Coronary artery (tissue), 2 donors: ENCODE data around the gene NUP188.

Experiments used
- DNase-seq: peaks from one replicate; pipeline ENCODE4 v3.0.0-alpha.2; 2017; ENCODE audit warnings: low spot score
- H3K27ac ChIP-seq, 2 donors: fragments of 200-600 bp; sonication (generic); one replicate each; pipeline ENCODE4 v1.5.1; 2016 to 2019
- H3K4me3 ChIP-seq: fragments of 200-600 bp; sonication (generic); 2 replicates; pipeline ENCODE4 v1.5.1; 2016; ENCODE audit warnings: mild to moderate bottlenecking, moderate library complexity
- CTCF ChIP-seq: fragments of 200-600 bp; sonication (generic); IDR thresholded peaks from one replicate; pipeline ENCODE4 v1.5.1; 2019; ENCODE audit warnings: antibody characterized with exemption

The NUP188 gene, protein sequence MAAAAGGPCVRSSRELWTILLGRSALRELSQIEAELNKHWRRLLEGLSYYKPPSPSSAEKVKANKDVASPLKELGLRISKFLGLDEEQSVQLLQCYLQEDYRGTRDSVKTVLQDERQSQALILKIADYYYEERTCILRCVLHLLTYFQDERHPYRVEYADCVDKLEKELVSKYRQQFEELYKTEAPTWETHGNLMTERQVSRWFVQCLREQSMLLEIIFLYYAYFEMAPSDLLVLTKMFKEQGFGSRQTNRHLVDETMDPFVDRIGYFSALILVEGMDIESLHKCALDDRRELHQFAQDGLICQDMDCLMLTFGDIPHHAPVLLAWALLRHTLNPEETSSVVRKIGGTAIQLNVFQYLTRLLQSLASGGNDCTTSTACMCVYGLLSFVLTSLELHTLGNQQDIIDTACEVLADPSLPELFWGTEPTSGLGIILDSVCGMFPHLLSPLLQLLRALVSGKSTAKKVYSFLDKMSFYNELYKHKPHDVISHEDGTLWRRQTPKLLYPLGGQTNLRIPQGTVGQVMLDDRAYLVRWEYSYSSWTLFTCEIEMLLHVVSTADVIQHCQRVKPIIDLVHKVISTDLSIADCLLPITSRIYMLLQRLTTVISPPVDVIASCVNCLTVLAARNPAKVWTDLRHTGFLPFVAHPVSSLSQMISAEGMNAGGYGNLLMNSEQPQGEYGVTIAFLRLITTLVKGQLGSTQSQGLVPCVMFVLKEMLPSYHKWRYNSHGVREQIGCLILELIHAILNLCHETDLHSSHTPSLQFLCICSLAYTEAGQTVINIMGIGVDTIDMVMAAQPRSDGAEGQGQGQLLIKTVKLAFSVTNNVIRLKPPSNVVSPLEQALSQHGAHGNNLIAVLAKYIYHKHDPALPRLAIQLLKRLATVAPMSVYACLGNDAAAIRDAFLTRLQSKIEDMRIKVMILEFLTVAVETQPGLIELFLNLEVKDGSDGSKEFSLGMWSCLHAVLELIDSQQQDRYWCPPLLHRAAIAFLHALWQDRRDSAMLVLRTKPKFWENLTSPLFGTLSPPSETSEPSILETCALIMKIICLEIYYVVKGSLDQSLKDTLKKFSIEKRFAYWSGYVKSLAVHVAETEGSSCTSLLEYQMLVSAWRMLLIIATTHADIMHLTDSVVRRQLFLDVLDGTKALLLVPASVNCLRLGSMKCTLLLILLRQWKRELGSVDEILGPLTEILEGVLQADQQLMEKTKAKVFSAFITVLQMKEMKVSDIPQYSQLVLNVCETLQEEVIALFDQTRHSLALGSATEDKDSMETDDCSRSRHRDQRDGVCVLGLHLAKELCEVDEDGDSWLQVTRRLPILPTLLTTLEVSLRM (N-terminal part only)

GRCh38 chr9:128947527-128948301 is at the start of gene NUP188, which contains the start of gene DOLK:
Gene NUP188, plus strand, starts transcription at chr9:128947699. Its CDS starts 21 bp downstream, at chr9:128947720.
Gene DOLK, minus strand, starts transcription at chr9:128947603. Its CDS starts 300 bp downstream, at chr9:128947303.
- Histone ChIP-seq H3K4me3 (peak within 1 kb of the TSS; percentile 94), H3K27ac (peak within 1 kb of the TSS; percentile 92 to 98)
- peak; percentile 96 for DNase-seq
- TF ChIP-seq CTCF = no peak

DNA sequence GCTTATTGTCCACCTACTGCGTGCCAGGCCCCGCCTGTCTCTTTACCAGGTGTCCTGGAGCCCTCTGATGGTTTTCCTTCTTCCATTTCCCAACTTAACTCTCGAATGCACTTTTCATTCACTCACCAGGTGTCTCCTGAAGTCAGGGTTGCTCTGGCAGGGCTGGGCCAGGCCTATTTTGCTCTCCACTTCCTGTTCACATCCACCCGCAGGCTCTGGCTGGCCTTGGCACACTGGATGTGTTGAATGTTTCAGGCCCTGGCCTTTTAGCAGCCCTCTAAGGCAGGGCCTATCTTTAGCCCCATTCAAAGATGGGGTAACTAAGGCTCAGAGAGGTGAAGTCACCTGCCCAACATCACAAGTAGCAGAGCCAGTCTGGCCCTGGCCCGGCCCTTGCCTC is 49.1 kb upstream of the NUP188 start:
- no peak for TF ChIP-seq CTCF
- no peak overlapping the region for H3K27ac ChIP-seq
- H3K4me3 ChIP-seq = no peak overlapping the region
- DNase-seq = no peak

- TF ChIP-seq CTCF = no peak
- no peak for DNase-seq
- Histone ChIP-seq H3K4me3 (no peak overlapping the region), H3K27ac (no peak overlapping the region)
These were observed 48.5 kb upstream of the NUP188 start for GRCh38 chr9:128898845-128899565.

- Histone ChIP-seq H3K27ac (peak overlapping the region in 1 of 2 donors; percentile 25), H3K4me3 (no peak overlapping the region)
- DNase-seq = no peak
- no peak for TF ChIP-seq CTCF
These were observed 47.8 kb upstream of the NUP188 start for GRCh38 chr9:128899566-128900322.

DNA sequence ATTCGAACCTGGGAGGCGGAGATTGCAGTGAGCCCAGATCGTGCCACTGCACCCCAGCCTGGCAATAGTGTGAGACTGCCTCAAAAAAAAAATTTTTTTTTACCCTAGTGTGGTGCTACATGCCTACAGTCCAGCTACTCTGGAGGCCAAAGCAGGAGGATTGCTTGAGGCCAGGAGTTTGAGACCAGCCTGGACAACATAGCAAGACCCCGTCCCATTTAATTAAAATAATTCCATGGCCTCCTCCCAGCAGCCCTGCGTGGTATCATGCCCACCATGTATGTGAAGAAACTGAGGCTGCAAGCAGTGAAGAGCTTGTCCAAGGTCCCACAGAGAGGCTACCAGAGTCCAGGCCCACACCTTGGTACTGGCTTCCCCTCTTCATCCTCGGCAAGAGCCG is 46.1 kb upstream of the NUP188 start:
- DNase-seq = no peak
- Histone ChIP-seq H3K4me3 (no peak overlapping the region), H3K27ac (peak overlapping the region; percentile 38 to 79)
- no peak for TF ChIP-seq CTCF
